Spleen (tissue), 7 donors: ENCODE measurements around the gene EEF1AKMT4.

Experiments
- CTCF ChIP-seq, 11 experiments: fragments of 200-600 bp in 7 of 11; fragments of 450-650 bp in 4 of 11; sonication (generic) in 4 of 11; IDR thresholded peaks in 8 of 11; conservative IDR thresholded peaks in 3 of 11; 1 replicate in 7 of 11; 2 replicates in 4 of 11; pipeline versions ENCODE4 v1.4.0 to v1.8.0; 2016 to 2021; ENCODE audit warnings: antibody characterized with exemption in 11 of 11, inconsistent platforms in 4 of 11, mild to moderate bottlenecking in 1 of 11
- POLR2AphosphoS5 ChIP-seq, 3 donors: sonication (generic); formaldehyde crosslinking; IDR thresholded peaks; one replicate each; pipeline ENCODE4 v1.5.1; 2017; ENCODE audit warnings: antibody characterized with exemption in 3 of 3
- donor health status: DM: no; HTN: no; CAD: no; lungs with moderate emphysema.
- donor health status: DM: no; HTN: no; CAD: no.
- donor health status: DM: no; HTN: no; CAD: no.

- TF ChIP-seq CTCF (IDR thresholded peaks at IDR 0.05 in 8 of 11, conservative IDR thresholded peaks at IDR 0.05 in 3 of 11) (no peak), POLR2AphosphoS5 (IDR thresholded peaks at IDR 0.05) (no peak)
Measured at GRCh38 chr3:184262764-184263179, 13.3 kb downstream of the EEF1AKMT4 start.
